Mesenchymal stem cell (in vitro differentiated cells and primary cell): Measurements from ENCODE around the gene C5AR1.
"Not testable (repeated sequence)": the region's sequence is repeated elsewhere in the genome, so short reads cannot be mapped to it uniquely, and the experiment has no call there.

Experiments
- DNase-seq: peaks from one replicate; pipeline ENCODE4 v3.0.0-alpha.2; 2013
- H2AFZ ChIP-seq: one replicate; pipeline ENCODE4 v1.6.1; 2013; ENCODE audit warnings: low read depth, mild to moderate bottlenecking, control low read depth, inconsistent platforms, low read length, moderate library complexity
- H2AK5ac ChIP-seq: 2 replicates; pipeline ENCODE4 v1.6.1; 2013; ENCODE audit warnings: low read length, moderate library complexity, mild to moderate bottlenecking, inconsistent platforms; ENCODE audit not compliant: severe bottlenecking
- H2BK120ac ChIP-seq: one replicate; pipeline ENCODE4 v1.6.1; 2013; ENCODE audit warnings: low read depth, mild to moderate bottlenecking, inconsistent platforms, low read length, moderate library complexity
- H2BK12ac ChIP-seq, 2 experiments: one replicate each; pipeline ENCODE4 v1.6.1; 2013; ENCODE audit warnings: inconsistent platforms in 2 of 2, low read length in 2 of 2, mild to moderate bottlenecking in 2 of 2, moderate library complexity in 2 of 2, control low read depth in 1 of 2
- H2BK15ac ChIP-seq: one replicate; pipeline ENCODE4 v1.6.1; 2013; ENCODE audit warnings: mild to moderate bottlenecking, low read depth, inconsistent platforms; ENCODE audit not compliant: poor library complexity, severe bottlenecking
- H2BK5ac ChIP-seq: 2 replicates; pipeline ENCODE4 v1.6.1; 2013; ENCODE audit warnings: low read depth, mild to moderate bottlenecking, low read length, control low read depth, inconsistent platforms; ENCODE audit not compliant: poor library complexity, severe bottlenecking
- H3K14ac ChIP-seq, 2 experiments: one replicate each; pipeline ENCODE4 v1.6.1; 2013; ENCODE audit warnings: inconsistent platforms in 2 of 2, low read length in 2 of 2, control low read depth in 1 of 2, mild to moderate bottlenecking in 1 of 2, moderate library complexity in 1 of 2
- H3K18ac ChIP-seq, 2 experiments: one replicate each; pipeline ENCODE4 v1.6.1; 2013; ENCODE audit warnings: inconsistent platforms in 2 of 2, low read length in 2 of 2, control low read depth in 1 of 2, low read depth in 1 of 2, mild to moderate bottlenecking in 1 of 2
- H3K23ac ChIP-seq, 2 experiments: one replicate each; pipeline ENCODE4 v1.6.1; 2013; ENCODE audit warnings: inconsistent platforms in 2 of 2, low read length in 2 of 2, mild to moderate bottlenecking in 2 of 2, moderate library complexity in 2 of 2, control low read depth in 1 of 2
- H3K27ac ChIP-seq: 2 replicates; pipeline ENCODE4 v1.5.1; 2013; ENCODE audit warnings: mild to moderate bottlenecking, moderate library complexity, low read length, control low read depth, inconsistent platforms; ENCODE audit not compliant: poor library complexity, severe bottlenecking
- H3K27me3 ChIP-seq, 2 experiments: 2 replicates each; pipeline versions ENCODE4 v1.6.1 to v1.7.0; 2013; ENCODE audit warnings: low read length in 2 of 2, mild to moderate bottlenecking in 2 of 2, moderate library complexity in 2 of 2, control low read depth in 1 of 2, inconsistent platforms in 1 of 2; ENCODE audit not compliant: control insufficient read depth in 1 of 2, insufficient read depth in 1 of 2
- H3K36me3 ChIP-seq, 2 experiments: 2 replicates each; pipeline versions ENCODE4 v1.6.1 to v1.7.0; 2013; ENCODE audit warnings: low read length in 2 of 2, control low read depth in 1 of 2, inconsistent platforms in 1 of 2, low read depth in 1 of 2, mild to moderate bottlenecking in 1 of 2; ENCODE audit not compliant: insufficient read depth in 2 of 2, control insufficient read depth in 1 of 2
- H3K4ac ChIP-seq, 2 experiments: one replicate each; pipeline ENCODE4 v1.6.1; 2013; ENCODE audit warnings: inconsistent platforms in 2 of 2, low read length in 2 of 2, mild to moderate bottlenecking in 2 of 2, moderate library complexity in 2 of 2, control low read depth in 1 of 2, low read depth in 1 of 2
- H3K4me1 ChIP-seq: 2 replicates; pipeline ENCODE4 v1.6.1; 2013; ENCODE audit warnings: low read depth, low read length, control low read depth; ENCODE audit not compliant: control insufficient read depth, insufficient read depth
- H3K4me2 ChIP-seq: 2 replicates; pipeline ENCODE4 v1.6.1; 2013; ENCODE audit warnings: low read length, mild to moderate bottlenecking, inconsistent platforms; ENCODE audit not compliant: poor library complexity, severe bottlenecking
- H3K4me3 ChIP-seq, 2 experiments: 2 replicates each; pipeline versions ENCODE4 v1.5.1 to v1.7.0; 2013; ENCODE audit warnings: low read length in 2 of 2, mild to moderate bottlenecking in 2 of 2, control low read depth in 1 of 2, low read depth in 1 of 2; ENCODE audit not compliant: insufficient read depth in 1 of 2
- H3K79me1 ChIP-seq: replicated peaks from 2 replicates; pipeline ENCODE4 v1.6.1; 2013; ENCODE audit warnings: mild to moderate bottlenecking, control low read depth, low read length, inconsistent platforms; ENCODE audit not compliant: poor library complexity, severe bottlenecking
- H3K9ac ChIP-seq: 2 replicates; pipeline ENCODE4 v1.7.0; 2013; ENCODE audit warnings: mild to moderate bottlenecking, low read length, moderate library complexity
- H3K9me3 ChIP-seq: 2 replicates; pipeline ENCODE4 v1.7.0; 2013; ENCODE audit warnings: mild to moderate bottlenecking, low read length; ENCODE audit not compliant: control insufficient read depth
- H4K8ac ChIP-seq: one replicate; pipeline ENCODE4 v1.6.1; 2013; ENCODE audit warnings: inconsistent platforms, mild to moderate bottlenecking, low read length, moderate library complexity
- H4K91ac ChIP-seq: one replicate; pipeline ENCODE4 v1.6.1; 2013; ENCODE audit warnings: mild to moderate bottlenecking, low read length, inconsistent platforms
- whole genome bisulfite sequencing: methylation state at CpG from one replicate; pipeline ENCODE4 v1.1.7; 2013; ENCODE audit warnings: mixed read lengths; 5-methylcytosine and 5-hydroxymethylcytosine counted together

The C5AR1 gene

DNA sequence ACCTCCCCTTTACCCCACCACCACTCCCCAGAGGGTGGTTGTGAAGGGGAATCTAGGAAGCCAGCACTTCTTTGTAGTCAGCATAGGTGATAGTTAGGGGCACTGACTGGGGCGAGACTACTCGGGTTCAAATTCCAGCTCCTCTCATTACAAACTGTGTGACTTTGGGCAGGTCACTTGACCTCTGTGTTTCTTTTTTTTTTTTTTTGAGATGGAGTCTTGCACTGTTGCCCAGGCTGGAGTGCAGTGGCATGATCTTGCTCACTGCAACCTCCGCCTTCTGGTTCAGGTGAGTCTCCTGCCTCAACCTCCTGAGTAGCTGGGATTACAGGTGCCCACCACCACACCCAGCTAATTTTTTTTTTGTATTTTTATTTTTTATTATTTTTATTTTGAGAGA is 33.1 kb upstream of the C5AR1 start:
- H3K27me3 ChIP-seq, H2BK5ac ChIP-seq, H3K14ac ChIP-seq, H2AK5ac ChIP-seq, H4K91ac ChIP-seq, H2BK15ac ChIP-seq, H3K4me2 ChIP-seq, H2BK120ac ChIP-seq, H3K27ac ChIP-seq, H3K4ac ChIP-seq, H3K9me3 ChIP-seq, DNase-seq, H3K18ac ChIP-seq, H2BK12ac ChIP-seq, H3K4me3 ChIP-seq, H3K23ac ChIP-seq, H2AFZ ChIP-seq: not testable (repeated sequence)
- Histone ChIP-seq H4K8ac (peak overlapping the region; percentile 52), H3K36me3 (peaks cover 4 to 16% of the 10 kb centered on the region in 2 experiments), H3K9ac (peak overlapping the region; percentile 67), H3K79me1 (peaks cover 11% of the 10 kb centered on the region), H3K4me1 (peaks cover 17% of the 10 kb centered on the region)
- 100% methylated on average over 1 of the region's 3 CpGs for WGBS

DNA sequence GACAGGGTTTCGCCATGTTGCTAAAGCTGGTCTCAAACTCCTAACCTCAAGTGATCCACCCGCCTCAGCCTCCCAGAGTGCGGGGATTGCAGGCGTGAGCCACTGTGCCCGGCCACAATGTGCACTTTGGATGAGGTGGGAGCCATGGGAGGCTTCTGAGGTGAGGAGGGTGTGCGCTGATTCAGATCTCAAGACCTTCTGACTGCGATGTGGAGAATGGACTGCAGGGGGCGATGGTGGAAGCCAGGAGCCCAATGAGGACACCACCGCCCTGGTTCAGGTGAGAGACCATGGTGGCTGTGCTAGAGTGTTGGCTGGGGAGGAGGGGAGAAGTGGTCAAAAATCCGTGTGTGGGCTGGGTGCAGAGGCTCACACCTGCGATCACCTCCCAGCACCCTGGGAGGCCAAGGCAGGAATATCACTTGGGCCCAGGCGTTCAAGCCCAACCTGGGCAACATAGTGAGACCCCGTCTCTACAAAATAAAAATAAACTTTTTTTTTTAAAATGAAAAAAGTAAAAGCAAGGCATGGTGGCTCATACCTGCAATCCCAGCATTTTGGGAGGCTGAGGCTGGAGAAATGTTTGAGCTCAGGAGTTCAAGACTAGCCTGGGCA is 29.4 kb upstream of the C5AR1 start:
- Histone ChIP-seq H3K9me3 (no peaks in the 10 kb centered on the region), H2BK15ac (no peak overlapping the region), H2BK5ac (no peak overlapping the region), H3K79me1 (peaks cover 6% of the 10 kb centered on the region), H3K36me3 (peaks cover 0 to 7% of the 10 kb centered on the region in 2 experiments), H4K8ac (no peak overlapping the region), H3K4ac (no peak overlapping the region), H2BK120ac (no peak overlapping the region), H3K4me3 (no peak overlapping the region), H3K9ac (no peak overlapping the region), H2AK5ac (no peak overlapping the region), H2BK12ac (no peak overlapping the region), H3K4me2 (no peak overlapping the region), H3K14ac (no peak overlapping the region), H4K91ac (no peak overlapping the region), H3K23ac (no peak overlapping the region), H2AFZ (no peak overlapping the region), H3K4me1 (peaks cover 5% of the 10 kb centered on the region), H3K27me3 (no peaks in the 10 kb centered on the region), H3K18ac (no peak overlapping the region), H3K27ac (no peak overlapping the region)
- 90% methylated on average over 11 of the region's 13 CpGs for WGBS
- DNase-seq: peak; percentile 26

GRCh38 chr19:47283405-47284059 is 26.1 kb upstream of the C5AR1 start:
- Histone ChIP-seq H3K4me3 (no peak overlapping the region), H3K4ac (no peak overlapping the region), H2AFZ (no peak overlapping the region), H3K4me1 (peaks cover under 1% of the 10 kb centered on the region), H3K4me2 (no peak overlapping the region), H4K8ac (no peak overlapping the region), H3K27ac (no peak overlapping the region), H3K23ac (no peak overlapping the region), H2AK5ac (no peak overlapping the region), H3K14ac (no peak overlapping the region), H3K27me3 (no peaks in the 10 kb centered on the region), H2BK120ac (no peak overlapping the region), H2BK5ac (no peak overlapping the region), H3K18ac (no peak overlapping the region), H4K91ac (no peak overlapping the region), H3K36me3 (no peaks in the 10 kb centered on the region), H3K79me1 (no peaks in the 10 kb centered on the region), H3K9me3 (no peaks in the 10 kb centered on the region), H2BK15ac (no peak overlapping the region), H2BK12ac (no peak overlapping the region), H3K9ac (no peak overlapping the region)
- WGBS: 83% methylated on average over 9 of the region's 10 CpGs
- DNase-seq: no peak

DNA sequence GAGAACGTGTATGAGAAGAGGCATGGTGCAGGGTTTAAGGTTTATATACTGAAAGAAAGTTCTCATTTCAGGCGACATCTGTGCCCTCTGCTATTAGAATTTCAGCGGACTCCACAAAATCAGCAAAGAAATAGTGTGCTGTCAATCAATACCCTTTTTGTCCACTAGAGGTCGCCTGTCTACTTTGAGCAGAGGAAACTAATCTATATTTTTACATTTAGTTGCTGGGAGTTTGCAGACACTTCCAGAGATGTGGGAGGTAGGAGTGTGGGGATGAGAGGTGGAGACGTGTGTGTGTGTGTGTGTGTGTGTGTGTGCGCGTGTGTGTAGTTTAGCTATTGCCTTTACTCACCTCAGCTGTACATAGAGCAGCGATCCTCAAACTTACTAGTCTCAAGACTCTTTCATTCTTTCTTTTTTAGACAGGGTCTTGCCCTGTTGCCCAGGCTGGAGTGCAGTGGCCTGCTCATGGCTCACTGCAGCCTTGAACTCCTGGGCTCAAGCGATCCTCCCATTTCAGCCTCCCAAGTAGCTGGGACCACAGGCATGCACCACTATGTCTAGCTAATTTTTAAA is 25.2 kb upstream of the C5AR1 start:
- peak; percentile 61 for DNase-seq
- H3K23ac ChIP-seq: no peak overlapping the region
- H3K18ac ChIP-seq: no peak overlapping the region
- no peaks in the 10 kb centered on the region for H3K79me1 ChIP-seq
- no peak overlapping the region for H4K91ac ChIP-seq
- H3K27me3 ChIP-seq: no peaks in the 10 kb centered on the region
- no peak overlapping the region for H2AK5ac ChIP-seq
- no peak overlapping the region for H2BK120ac ChIP-seq
- H3K4ac ChIP-seq: no peak overlapping the region
- no peak overlapping the region for H3K14ac ChIP-seq
- peaks cover 3% of the 10 kb centered on the region for H3K4me1 ChIP-seq
- no peaks in the 10 kb centered on the region for H3K9me3 ChIP-seq
- H2BK12ac ChIP-seq: no peak overlapping the region
- no peaks in the 10 kb centered on the region for H3K36me3 ChIP-seq
- no peak overlapping the region for H2AFZ ChIP-seq
- no peak overlapping the region for H3K4me3 ChIP-seq
- no peak overlapping the region for H2BK5ac ChIP-seq
- no peak overlapping the region for H3K27ac ChIP-seq
- no peak overlapping the region for H3K9ac ChIP-seq
- no peak overlapping the region for H2BK15ac ChIP-seq
- 34% methylated on average over 7 of the region's 9 CpGs for WGBS
- no peak overlapping the region for H3K4me2 ChIP-seq
- no peak overlapping the region for H4K8ac ChIP-seq
